WTC11 (cell line): Measurements from ENCODE around the gene PLXDC2.

Source experiments
- AFF4 ChIP-seq: sonication (generic); formaldehyde crosslinking; IDR thresholded peaks from 2 replicates; pipeline ENCODE4 v1.8.1; 2023; ENCODE audit warnings: mild to moderate bottlenecking, missing genetic modification reagents, borderline replicate concordance
- CREM ChIP-seq: sonication (generic); formaldehyde crosslinking; IDR thresholded peaks from 2 replicates; pipeline ENCODE4 v1.8.1; 2022; ENCODE audit warnings: mild to moderate bottlenecking, missing genetic modification reagents, moderate library complexity
- GABPB1 ChIP-seq: sonication (generic); formaldehyde crosslinking; IDR thresholded peaks from 2 replicates; pipeline ENCODE4 v1.8.1; 2023; ENCODE audit warnings: mild to moderate bottlenecking, missing genetic modification reagents
- SMAD4 ChIP-seq: sonication (generic); formaldehyde crosslinking; IDR thresholded peaks from 2 replicates; pipeline ENCODE4 v1.8.0; 2022; ENCODE audit warnings: mild to moderate bottlenecking, missing genetic modification reagents
- TF ChIP-seq, protein P1 (sequence below): sonication (generic); formaldehyde crosslinking; IDR thresholded peaks from 2 replicates; pipeline ENCODE4 v1.8.1; 2023; ENCODE audit warnings: mild to moderate bottlenecking, moderate library complexity, missing genetic modification reagents

GRCh38 chr10:19906108-19906791, 90.0 kb downstream of the PLXDC2 start:
- TF ChIP-seq SMAD4 (CRISPR knock-in tag) (no peak), AFF4 (no peak), CREM (no peak), GABPB1 (CRISPR knock-in tag) (no peak)
- TF ChIP-seq, protein P1, sequence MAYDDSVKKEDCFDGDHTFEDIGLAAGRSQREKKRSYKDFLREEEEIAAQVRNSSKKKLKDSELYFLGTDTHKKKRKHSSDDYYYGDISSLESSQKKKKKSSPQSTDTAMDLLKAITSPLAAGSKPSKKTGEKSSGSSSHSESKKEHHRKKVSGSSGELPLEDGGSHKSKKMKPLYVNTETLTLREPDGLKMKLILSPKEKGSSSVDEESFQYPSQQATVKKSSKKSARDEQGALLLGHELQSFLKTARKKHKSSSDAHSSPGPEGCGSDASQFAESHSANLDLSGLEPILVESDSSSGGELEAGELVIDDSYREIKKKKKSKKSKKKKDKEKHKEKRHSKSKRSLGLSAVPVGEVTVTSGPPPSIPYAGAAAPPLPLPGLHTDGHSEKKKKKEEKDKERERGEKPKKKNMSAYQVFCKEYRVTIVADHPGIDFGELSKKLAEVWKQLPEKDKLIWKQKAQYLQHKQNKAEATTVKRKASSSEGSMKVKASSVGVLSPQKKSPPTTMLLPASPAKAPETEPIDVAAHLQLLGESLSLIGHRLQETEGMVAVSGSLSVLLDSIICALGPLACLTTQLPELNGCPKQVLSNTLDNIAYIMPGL = no peak
